OCI-LY1 (cell line): ENCODE results near the gene COL25A1.

Experiments
- CTCF ChIP-seq: fragments of 200-600 bp; sonication (generic), shearing (Covaris generic); IDR thresholded peaks from 2 replicates; pipeline ENCODE4 v1.5.1; 2017; ENCODE audit warnings: mild to moderate bottlenecking, antibody characterized with exemption, low read length, moderate library complexity, mixed read lengths
- EZH2 ChIP-seq: fragments of 200-600 bp; sonication (generic), shearing (Covaris generic); IDR thresholded peaks from 2 replicates; pipeline ENCODE4 v1.8.0; 2017; ENCODE audit warnings: borderline replicate concordance, mixed run types, mild to moderate bottlenecking, antibody characterized with exemption, low read length, moderate library complexity, mixed read lengths

- TF ChIP-seq CTCF (no peak), EZH2 (no peak)
These were observed 251.4 kb downstream of the COL25A1 start for GRCh38 chr4:109051054-109051453.
